ENCODE measurements around the gene ARL3. TPM values are rescaled to one million over a fixed set of nuclear protein-coding genes. Genes with fewer than 3 reads are reported as not detected.

The ARL3 gene
- total RNA-seq, 1 donor from 2014 or later, result 5.9 TPM

DNA sequence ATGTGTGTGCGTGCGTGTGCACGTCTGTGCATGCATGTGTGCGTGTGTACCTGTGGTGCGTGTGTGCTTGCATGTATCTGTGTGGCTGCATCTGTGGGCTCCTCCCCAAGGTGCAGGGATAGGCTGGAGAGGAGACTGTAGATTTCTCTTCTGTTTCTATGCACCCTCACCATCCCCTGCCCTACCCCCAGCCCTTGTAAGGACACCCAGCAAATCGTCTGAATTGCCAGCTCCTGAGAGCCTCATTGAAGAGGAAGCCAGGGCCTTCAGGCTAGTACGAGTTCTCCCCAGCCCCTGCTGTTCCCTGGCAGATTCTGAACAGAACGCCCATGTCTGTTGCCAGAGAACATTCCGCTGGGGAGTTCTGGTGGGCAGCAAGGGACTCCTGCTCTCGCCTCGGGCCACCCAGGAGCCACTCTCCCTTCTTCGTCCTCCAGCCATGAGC is 86.9 kb downstream of the ARL3 start:
- TF ChIP-seq, protein P1, sequence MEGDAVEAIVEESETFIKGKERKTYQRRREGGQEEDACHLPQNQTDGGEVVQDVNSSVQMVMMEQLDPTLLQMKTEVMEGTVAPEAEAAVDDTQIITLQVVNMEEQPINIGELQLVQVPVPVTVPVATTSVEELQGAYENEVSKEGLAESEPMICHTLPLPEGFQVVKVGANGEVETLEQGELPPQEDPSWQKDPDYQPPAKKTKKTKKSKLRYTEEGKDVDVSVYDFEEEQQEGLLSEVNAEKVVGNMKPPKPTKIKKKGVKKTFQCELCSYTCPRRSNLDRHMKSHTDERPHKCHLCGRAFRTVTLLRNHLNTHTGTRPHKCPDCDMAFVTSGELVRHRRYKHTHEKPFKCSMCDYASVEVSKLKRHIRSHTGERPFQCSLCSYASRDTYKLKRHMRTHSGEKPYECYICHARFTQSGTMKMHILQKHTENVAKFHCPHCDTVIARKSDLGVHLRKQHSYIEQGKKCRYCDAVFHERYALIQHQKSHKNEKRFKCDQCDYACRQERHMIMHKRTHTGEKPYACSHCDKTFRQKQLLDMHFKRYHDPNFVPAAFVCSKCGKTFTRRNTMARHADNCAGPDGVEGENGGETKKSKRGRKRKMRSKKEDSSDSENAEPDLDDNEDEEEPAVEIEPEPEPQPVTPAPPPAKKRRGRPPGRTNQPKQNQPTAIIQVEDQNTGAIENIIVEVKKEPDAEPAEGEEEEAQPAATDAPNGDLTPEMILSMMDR (IDR thresholded peaks at IDR 0.05; ENCODE audit: insufficient read depth, low read length, poor library complexity, severe bottlenecking), result no peak
- Histone ChIP-seq H3K4me3 (ENCODE audit: low read depth, low read length) (no peak overlapping the region), H3K36me3 (ENCODE audit: control insufficient read depth, insufficient read depth, low read length) (no peaks in the 10 kb centered on the region)

DNA sequence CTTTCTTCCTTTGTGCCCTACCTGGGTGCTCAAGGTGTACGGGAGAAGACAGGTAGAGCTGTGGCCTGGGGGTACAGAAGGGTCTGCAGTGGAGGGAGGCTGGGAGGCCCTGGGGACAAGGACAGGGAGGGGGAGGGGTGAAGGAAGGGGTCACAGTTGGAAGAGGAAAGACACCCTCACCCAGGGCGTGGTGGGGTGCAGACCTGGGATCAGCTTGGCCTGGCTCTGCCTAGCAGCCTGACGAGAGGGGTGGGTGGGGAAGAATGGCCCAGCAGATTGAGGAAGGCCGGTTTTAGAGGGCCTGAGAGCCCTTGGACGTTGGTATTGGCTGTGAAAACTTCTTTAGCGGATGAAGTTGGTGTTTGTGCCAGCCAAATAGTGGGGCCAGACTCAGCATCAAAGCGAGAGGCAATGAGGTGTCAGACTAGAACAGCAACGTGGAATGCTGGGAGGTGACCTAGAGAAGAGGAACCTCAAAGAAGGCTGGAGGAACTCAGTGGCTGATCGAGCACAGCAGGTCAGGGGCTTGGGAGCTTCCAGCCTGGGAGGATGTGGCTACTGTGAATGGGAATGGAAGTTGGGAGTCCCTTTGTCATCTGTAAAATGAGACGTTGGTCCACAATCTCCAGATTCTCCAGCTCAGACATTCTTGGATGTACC is 88.0 kb downstream of the ARL3 start:
- Histone ChIP-seq H3K36me3 (ENCODE audit: control insufficient read depth, insufficient read depth, low read length) (no peaks in the 10 kb centered on the region), H3K27me3 (ENCODE audit: control insufficient read depth, insufficient read depth, low read length) (no peaks in the 10 kb centered on the region), H3K4me3 (ENCODE audit: low read depth, low read length) (no peak overlapping the region)
- TF ChIP-seq, protein P1 (IDR thresholded peaks at IDR 0.05; ENCODE audit: insufficient read depth, low read length, poor library complexity, severe bottlenecking), result no peak
- no peak for DNase-seq (ENCODE audit: low read depth)

More for the DNA sequence above, 86.9 kb downstream of the ARL3 start:
- H3K27me3 ChIP-seq (ENCODE audit: control insufficient read depth, insufficient read depth, low read length), result no peaks in the 10 kb centered on the region
- no peak for DNase-seq (ENCODE audit: low read depth)

DNA sequence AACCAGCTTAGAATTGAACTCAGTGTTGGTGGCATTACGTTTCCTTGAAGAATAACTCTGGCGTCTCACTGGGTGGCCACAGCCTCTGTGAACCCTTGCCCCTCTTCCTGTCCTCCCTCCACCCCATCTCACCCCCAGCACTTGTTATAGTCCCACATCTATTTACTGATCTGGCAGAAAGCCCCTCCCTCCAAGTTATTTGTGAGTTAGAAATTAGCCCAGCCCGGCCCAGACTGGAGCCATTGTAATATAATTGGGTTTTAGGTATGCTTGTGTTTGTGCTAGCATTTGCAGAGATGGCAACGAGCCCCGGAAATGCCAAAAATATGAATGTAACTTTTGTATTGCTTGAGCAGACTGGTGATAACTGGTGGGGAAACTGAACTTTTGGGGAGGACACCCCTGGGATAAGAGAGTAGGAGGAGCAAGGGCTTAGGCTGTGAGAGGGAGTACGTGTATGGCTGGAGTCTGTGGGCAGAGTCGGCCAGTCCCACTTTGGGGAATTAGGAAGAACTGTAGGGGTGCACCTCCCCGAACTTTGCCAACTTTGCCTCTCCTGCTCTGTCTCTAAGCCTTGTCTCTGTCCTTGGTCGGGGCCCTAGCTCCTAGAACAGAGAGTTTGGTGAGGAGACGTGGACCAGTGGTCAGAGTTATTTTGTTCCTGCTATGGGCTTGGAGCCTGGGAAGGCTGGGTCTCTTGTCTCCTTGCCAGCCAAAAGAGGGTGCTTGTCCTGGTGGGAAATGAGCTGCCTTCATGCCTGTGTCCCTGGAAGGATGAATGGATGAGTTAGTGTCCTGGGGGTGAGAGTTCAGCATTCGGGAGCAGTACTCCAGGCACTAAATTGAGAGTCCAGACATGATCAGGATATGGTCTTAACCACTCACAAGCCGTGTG is 89.2 kb downstream of the ARL3 start:
- H3K4me3 ChIP-seq (ENCODE audit: low read depth, low read length), result no peak overlapping the region
- DNase-seq (ENCODE audit: low read depth), result no peak
- no peaks in the 10 kb centered on the region for H3K36me3 ChIP-seq (ENCODE audit: control insufficient read depth, insufficient read depth, low read length)
- TF ChIP-seq, protein P1 (IDR thresholded peaks at IDR 0.05; ENCODE audit: insufficient read depth, low read length, poor library complexity, severe bottlenecking), result no peak
- H3K27me3 ChIP-seq (ENCODE audit: control insufficient read depth, insufficient read depth, low read length), result no peaks in the 10 kb centered on the region

DNA sequence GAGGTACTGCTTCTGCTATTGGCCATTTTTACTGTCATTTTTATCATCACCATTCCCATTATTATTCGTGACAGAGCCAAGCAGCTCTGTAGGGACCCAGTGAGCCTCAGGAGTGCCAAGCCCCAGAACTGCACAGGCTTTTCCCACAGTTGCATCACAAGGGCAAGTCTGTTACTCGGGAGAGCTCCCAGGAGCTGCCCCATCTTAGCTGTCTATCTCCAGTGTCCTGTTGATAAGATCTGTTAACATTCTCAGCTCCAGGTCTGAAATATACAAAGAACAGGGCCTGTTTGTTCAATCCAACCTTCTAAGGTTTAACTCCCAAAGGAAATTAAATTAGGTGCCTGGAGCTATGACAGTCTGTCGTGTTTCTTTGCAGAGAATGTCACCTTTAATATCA is 90.1 kb downstream of the ARL3 start:
- DNase-seq (ENCODE audit: low read depth), result no peak
- TF ChIP-seq, protein P1 (IDR thresholded peaks at IDR 0.05; ENCODE audit: insufficient read depth, low read length, poor library complexity, severe bottlenecking), result no peak
- H3K36me3 ChIP-seq (ENCODE audit: control insufficient read depth, insufficient read depth, low read length), result no peaks in the 10 kb centered on the region
- H3K27me3 ChIP-seq (ENCODE audit: control insufficient read depth, insufficient read depth, low read length), result no peaks in the 10 kb centered on the region
- H3K4me3 ChIP-seq (ENCODE audit: low read depth, low read length), result no peak overlapping the region

Other genes with a start within 250 kb of the ARL3 start
- gene ACTR1A, start 211.7 kb downstream of the ARL3 start, total RNA-seq, result 151 and 165 TPM in 2 replicates
- gene SUFU, start 210.4 kb downstream of the ARL3 start, total RNA-seq, result 8.9 and 10.6 TPM in 2 replicates
- gene TRIM8, start 69.9 kb downstream of the ARL3 start, total RNA-seq, result 393 and 426 TPM in 2 replicates
- 2.3 and 4.5 TPM in 2 replicates for gene SFXN2, start 239 bp upstream of the ARL3 start, total RNA-seq
- 67.1 and 71.8 TPM in 2 replicates for gene WBP1L, start 29.6 kb upstream of the ARL3 start, total RNA-seq
- gene CYP17A1, start 123.0 kb upstream of the ARL3 start, total RNA-seq, result 0.07 TPM in 1 of 2 replicates, not detected in the other
- 17.8 and 21.2 TPM in 2 replicates for gene BORCS7, start 139.9 kb upstream of the ARL3 start, total RNA-seq
- gene AS3MT, start 155.1 kb upstream of the ARL3 start, total RNA-seq, result 4.4 and 5.7 TPM in 2 replicates
- gene CNNM2, start 203.9 kb upstream of the ARL3 start, total RNA-seq, result 6.4 and 7.2 TPM in 2 replicates